ENCODE data around the gene HJURP.

Gene HJURP

DNA sequence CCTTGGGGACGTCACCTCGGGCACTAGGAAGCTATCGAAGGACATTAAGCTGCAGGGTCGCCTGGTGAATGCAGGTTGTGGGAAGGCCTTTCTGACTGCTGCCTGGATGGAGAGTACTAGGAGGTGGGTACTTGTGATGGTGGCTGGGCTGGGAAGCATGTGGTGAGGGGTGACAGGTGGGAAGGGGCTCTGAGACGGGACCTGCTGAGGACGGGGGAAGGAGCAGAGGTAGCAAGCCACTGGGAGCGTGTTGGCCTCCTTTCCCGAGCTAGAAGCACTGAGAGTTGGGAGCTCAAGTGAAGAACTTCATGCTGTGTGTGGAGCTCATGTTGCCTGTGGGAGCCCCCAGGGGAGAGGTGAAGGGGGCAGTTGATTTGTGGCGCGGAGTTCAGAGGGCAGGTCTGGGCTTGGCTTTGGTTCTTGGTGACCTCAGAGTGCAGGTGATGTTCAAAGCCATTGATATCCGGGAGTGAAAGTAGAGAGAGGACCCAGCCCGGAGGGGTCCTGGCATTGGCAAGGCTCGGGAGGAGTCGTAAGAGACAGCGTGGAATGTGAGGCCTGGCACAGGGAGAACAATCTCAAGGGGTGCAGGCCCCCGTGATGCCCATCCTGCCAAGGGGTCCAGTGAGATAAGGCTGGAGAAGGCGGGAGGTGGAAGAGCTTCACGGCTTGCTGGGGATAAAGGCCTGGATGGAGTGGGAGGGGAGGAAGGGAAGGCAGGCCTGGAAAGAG is 63.0 kb downstream of the HJURP start:
- DNase-seq, result no peak

DNA sequence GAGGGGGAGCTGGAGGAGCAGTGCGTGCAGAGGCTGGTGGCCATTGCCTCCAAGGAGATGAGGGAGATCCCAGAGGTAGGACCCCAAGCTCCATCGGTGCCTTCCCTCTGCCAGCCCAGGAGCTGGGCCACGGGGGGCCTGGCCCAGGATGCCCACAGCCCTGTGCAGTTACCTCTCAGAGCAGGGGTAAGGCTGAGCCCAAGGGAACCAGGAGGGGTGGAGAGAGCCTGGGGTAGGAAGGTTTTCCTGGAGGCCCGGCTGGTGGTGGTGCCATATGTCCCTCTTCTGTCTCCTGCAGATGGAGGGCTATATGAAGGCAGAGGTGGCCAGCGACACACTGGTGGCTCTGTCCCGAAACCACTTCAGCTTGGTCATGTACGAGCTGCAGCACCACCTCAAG is 64.8 kb downstream of the HJURP start:
- DNase-seq, result no peak

All from activated naive CD4-positive, alpha-beta T cell (primary cell).